ENCODE measurements around the gene MID2.

MID2 gene

DNA sequence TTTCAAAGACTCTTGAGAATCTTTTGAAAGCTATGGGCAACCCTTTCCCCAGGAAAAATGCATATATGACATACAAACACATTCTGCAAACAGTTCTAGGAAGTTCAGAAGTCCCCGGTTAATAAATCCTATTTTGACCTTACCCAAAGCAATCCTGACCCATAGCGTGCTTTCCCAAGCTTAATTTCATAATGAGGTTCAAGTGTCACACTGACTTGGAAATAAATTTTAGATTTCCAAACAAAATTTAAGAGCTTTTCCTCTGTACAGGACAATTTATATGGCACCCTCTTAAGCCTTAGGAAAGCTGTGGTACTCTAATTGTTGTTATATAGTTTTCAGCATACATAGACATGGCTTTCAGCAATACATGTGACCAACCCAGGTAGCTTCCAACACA lies 11.3 kb downstream of the MID2 start:
- H3K27me3 ChIP-seq (ENCODE audit: insufficient read depth, low read depth): no peaks in the 10 kb centered on the region
- no peaks in the 10 kb centered on the region for H3K79me2 ChIP-seq (ENCODE audit: insufficient read depth, low read depth)
- TF ChIP-seq, protein P1, sequence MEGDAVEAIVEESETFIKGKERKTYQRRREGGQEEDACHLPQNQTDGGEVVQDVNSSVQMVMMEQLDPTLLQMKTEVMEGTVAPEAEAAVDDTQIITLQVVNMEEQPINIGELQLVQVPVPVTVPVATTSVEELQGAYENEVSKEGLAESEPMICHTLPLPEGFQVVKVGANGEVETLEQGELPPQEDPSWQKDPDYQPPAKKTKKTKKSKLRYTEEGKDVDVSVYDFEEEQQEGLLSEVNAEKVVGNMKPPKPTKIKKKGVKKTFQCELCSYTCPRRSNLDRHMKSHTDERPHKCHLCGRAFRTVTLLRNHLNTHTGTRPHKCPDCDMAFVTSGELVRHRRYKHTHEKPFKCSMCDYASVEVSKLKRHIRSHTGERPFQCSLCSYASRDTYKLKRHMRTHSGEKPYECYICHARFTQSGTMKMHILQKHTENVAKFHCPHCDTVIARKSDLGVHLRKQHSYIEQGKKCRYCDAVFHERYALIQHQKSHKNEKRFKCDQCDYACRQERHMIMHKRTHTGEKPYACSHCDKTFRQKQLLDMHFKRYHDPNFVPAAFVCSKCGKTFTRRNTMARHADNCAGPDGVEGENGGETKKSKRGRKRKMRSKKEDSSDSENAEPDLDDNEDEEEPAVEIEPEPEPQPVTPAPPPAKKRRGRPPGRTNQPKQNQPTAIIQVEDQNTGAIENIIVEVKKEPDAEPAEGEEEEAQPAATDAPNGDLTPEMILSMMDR (conservative IDR thresholded peaks at IDR 0.05; ENCODE audit: low read depth, low read length): no peak
- H3K36me3 ChIP-seq (ENCODE audit: insufficient read depth): no peaks in the 10 kb centered on the region
- H3K27ac ChIP-seq: no peak overlapping the region
- no peak overlapping the region for H3K9ac ChIP-seq
- H3K4me2 ChIP-seq: no peak overlapping the region
- H2AFZ ChIP-seq (ENCODE audit: low read depth): no peak overlapping the region
- H4K20me1 ChIP-seq (ENCODE audit: insufficient read depth): no peaks in the 10 kb centered on the region
- peaks cover 5% of the 10 kb centered on the region for H3K4me1 ChIP-seq (ENCODE audit: low read depth, poor library complexity, severe bottlenecking)
- no peak overlapping the region for H3K4me3 ChIP-seq (IDR thresholded peaks at IDR 0.05; ENCODE audit: insufficient read depth, low read depth, low read length)

DNA sequence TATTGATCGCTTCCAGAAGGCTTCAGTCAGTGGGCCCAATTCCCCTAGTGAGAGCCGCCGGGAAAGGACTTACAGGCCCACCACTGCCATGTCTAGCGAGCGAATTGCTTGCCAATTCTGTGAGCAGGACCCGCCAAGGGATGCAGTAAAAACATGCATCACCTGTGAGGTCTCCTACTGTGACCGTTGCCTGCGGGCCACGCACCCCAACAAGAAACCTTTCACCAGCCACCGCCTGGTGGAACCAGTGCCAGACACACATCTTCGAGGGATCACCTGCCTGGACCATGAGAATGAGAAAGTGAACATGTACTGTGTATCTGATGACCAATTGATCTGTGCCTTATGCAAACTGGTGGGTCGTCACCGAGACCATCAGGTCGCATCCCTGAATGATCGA lies 15.3 kb downstream of the MID2 start:
- no peak overlapping the region for H2AFZ ChIP-seq (ENCODE audit: low read depth)
- H3K27ac ChIP-seq: no peak overlapping the region
- H3K4me3 ChIP-seq (IDR thresholded peaks at IDR 0.05; ENCODE audit: insufficient read depth, low read depth, low read length): no peak overlapping the region
- H3K4me1 ChIP-seq (ENCODE audit: low read depth, poor library complexity, severe bottlenecking): peaks cover 5% of the 10 kb centered on the region
- no peak overlapping the region for H3K9ac ChIP-seq
- no peaks in the 10 kb centered on the region for H4K20me1 ChIP-seq (ENCODE audit: insufficient read depth)
- TF ChIP-seq, protein P1 (conservative IDR thresholded peaks at IDR 0.05; ENCODE audit: low read depth, low read length): no peak
- H3K4me2 ChIP-seq: no peak overlapping the region
- H3K36me3 ChIP-seq (ENCODE audit: insufficient read depth): no peaks in the 10 kb centered on the region
- H3K79me2 ChIP-seq (ENCODE audit: insufficient read depth, low read depth): no peaks in the 10 kb centered on the region
- no peaks in the 10 kb centered on the region for H3K27me3 ChIP-seq (ENCODE audit: insufficient read depth, low read depth)

DNA sequence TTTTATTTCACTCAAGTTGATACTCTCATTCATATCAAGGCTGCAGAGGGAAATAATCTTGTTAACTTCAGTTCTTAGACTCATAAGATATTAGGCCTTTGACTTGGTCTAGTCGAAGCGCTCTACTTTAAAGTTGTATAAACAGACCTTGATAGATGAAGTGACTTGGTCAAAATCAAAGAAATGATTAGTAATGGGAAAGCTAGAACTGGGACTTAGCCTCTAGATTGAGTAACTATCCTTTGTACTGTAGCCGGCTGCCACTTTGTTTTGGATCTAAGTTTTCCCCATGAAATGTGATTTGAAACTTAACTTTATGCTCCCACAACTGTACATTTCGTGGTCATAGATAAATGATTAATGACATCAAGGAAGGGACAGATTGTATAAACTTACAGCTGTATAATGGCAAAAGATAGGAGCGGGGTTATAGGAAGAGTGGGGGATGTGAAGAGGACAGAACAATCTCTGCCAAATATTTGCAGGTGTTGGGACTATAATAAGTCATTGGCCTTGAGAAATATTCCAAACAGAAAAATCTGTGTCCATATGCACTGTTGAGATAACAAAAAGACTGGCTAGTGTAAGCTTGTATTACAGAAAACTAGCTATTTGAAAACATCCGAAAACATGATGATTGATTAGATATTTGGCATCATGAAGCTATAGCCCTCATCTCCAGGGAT lies 17.2 kb downstream of the MID2 start:
- Histone ChIP-seq H3K4me2 (no peak overlapping the region), H3K27ac (no peak overlapping the region), H3K27me3 (ENCODE audit: insufficient read depth, low read depth) (no peaks in the 10 kb centered on the region), H3K9ac (no peak overlapping the region), H2AFZ (ENCODE audit: low read depth) (no peak overlapping the region), H3K4me3 (IDR thresholded peaks at IDR 0.05; ENCODE audit: insufficient read depth, low read depth, low read length) (no peak overlapping the region), H4K20me1 (ENCODE audit: insufficient read depth) (no peaks in the 10 kb centered on the region), H3K4me1 (ENCODE audit: low read depth, poor library complexity, severe bottlenecking) (peaks cover 5% of the 10 kb centered on the region), H3K79me2 (ENCODE audit: insufficient read depth, low read depth) (no peaks in the 10 kb centered on the region), H3K36me3 (ENCODE audit: insufficient read depth) (no peaks in the 10 kb centered on the region)
- TF ChIP-seq, protein P1 (conservative IDR thresholded peaks at IDR 0.05; ENCODE audit: low read depth, low read length): no peak

DNA sequence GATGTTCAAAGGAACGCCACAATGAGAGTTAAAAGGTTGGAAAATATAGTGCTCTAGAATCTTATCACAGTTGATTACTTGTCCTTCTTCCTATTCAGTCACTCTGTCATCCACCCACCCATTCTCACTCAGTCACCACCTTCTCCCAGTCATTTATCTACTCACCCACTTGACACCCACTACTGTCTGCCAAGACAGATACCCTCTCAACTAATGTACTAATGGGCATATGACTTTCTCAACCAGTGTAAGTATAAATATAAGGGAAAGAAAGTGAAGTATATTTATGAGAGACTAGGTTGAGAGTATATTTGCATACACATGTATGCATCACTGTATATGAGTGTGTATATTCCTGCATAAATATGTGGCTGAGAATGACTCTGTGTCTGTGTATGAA lies 20.0 kb downstream of the MID2 start:
- H3K79me2 ChIP-seq (ENCODE audit: insufficient read depth, low read depth): no peaks in the 10 kb centered on the region
- H3K27me3 ChIP-seq (ENCODE audit: insufficient read depth, low read depth): no peaks in the 10 kb centered on the region
- no peaks in the 10 kb centered on the region for H3K36me3 ChIP-seq (ENCODE audit: insufficient read depth)
- no peak overlapping the region for H3K4me2 ChIP-seq
- TF ChIP-seq, protein P1 (conservative IDR thresholded peaks at IDR 0.05; ENCODE audit: low read depth, low read length): no peak
- no peak overlapping the region for H3K4me3 ChIP-seq (IDR thresholded peaks at IDR 0.05; ENCODE audit: insufficient read depth, low read depth, low read length)
- no peaks in the 10 kb centered on the region for H3K4me1 ChIP-seq (ENCODE audit: low read depth, poor library complexity, severe bottlenecking)
- H3K27ac ChIP-seq: no peak overlapping the region
- no peak overlapping the region for H3K9ac ChIP-seq
- no peak overlapping the region for H2AFZ ChIP-seq (ENCODE audit: low read depth)
- no peaks in the 10 kb centered on the region for H4K20me1 ChIP-seq (ENCODE audit: insufficient read depth)

Data from KMS-11 (cell line).